NCI-H1092 treated with DMSO at 0.1 percent for 48 hours (cell line): ENCODE measurements around the gene ANKRD40CL.
"Not testable (repeated sequence)": the region's sequence is repeated elsewhere in the genome, so short reads cannot be mapped to it uniquely, and the experiment has no call there.

Source experiments
- DNase-seq: peaks from one replicate; lab custom pipeline; 2025; lab: John Stamatoyannopoulos, UW

Gene ANKRD40CL, protein sequence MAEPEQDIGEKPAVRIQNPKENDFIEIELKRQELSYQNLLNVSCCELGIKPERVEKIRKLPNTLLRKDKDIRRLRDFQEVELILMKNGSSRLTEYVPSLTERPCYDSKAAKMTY

GRCh38 chr17:50767446-50767845 is at the start of gene ANKRD40CL:
ANKRD40CL (minus strand) TSS chr17:50767518; CDS start chr17:50766913, 605 bp downstream.
- no peak for DNase-seq

GRCh38 chr17:50816271-50816670 is 49.0 kb upstream of the ANKRD40CL start:
- no peak for DNase-seq

GRCh38 chr17:50815400-50815799 is 48.1 kb upstream of the ANKRD40CL start:
- DNase-seq = no peak

DNA sequence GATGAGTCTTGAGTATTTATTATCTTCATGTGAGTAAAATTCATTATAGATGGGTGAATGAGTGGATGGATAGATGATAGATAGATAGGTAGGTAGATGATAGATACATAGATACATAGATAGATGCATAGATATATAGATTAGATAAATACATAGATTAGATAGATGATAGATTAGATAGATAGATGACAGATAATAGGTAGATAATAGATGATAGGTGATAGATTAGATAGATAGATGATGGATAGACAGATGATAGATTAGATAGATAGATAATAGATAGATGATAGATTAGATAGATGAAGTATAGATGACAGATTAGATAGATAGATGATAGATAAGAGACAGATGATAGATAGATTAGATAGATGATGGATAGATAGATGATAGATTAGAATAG is 46.3 kb upstream of the ANKRD40CL start:
- DNase-seq = no peak

DNA sequence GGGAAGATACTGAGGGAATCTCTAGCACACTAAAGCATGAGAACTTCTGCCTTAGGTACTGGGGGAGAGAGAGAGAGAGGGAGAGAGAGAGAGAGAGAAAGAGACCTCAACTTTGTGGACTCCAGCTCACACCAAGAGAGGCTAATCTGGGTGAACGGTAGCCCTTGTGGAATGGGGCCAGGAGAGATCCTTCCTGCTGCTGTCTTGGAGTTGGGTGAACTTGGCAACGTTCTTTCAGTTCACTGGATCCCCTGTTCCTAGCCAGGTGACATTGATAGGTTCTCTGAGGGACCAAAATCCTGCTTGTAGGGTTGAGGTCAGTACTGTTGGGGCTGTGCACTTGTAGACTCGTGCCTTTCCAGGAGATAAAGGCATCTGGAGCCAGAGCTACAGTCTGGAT is 41.6 kb upstream of the ANKRD40CL start:
- no peak for DNase-seq

DNA sequence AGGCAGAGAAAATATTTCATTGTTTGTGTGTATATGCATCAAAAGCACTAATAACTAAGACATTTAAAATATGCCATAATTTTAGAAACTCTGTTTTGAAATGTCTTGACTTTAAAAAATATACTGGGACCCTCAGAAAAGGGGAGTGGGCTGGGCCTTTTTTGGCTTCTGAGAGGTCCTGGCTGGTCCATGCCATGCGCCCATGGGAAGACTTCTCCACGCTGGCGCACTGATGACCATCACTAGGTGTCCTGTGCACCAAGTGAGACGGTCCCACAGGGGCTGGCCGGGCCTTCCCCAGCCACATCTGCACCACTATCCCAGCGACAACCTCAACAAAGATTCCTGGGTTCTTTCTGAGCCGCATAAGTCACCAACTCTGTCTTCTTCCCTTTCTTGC is 41.1 kb upstream of the ANKRD40CL start:
- DNase-seq = no peak

DNA sequence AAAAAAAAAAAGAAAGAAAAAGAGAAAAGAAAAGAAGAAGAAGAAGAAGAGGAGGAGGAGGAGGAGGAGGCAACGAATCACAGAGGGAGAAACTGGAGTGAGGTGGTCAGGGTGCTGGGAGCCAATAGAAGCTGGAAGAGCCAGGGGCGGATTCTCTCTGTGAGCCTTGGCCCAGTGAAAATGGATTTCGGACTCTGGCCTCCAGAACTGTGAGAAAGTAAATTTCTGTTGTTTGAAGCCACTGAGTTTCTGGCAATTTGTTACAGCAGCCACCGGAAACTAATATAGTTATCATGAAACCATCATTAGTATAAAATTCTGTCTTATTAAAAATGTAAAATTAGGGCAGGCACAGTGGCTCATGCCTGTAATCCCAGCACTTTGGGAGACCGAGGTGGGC is 40.4 kb upstream of the ANKRD40CL start:
- no peak for DNase-seq

DNA sequence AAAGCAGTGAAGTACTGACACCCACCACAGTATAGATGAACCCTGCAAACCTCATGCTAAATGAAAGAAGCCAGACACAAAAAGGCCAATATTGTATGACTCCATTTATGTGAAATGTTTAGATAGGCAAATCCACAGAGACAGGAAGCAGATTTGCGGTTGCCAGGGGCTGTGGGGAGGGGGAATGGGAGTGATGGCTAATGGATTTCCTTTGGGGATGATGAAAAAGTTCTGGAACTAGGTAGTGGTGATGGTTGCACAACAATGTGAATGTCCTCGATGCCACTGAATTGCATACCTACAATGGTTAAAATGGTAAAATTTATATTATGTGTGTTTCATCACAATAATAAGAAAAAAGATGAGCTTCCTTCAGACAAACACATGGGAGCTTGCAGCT is 39.7 kb upstream of the ANKRD40CL start:
- no peak for DNase-seq

- peak; percentile 28 for DNase-seq
Observed at GRCh38 chr17:50806141-50806643, 38.9 kb upstream of the ANKRD40CL start.

- no peak for DNase-seq
Observed at GRCh38 chr17:50805486-50805885, 38.2 kb upstream of the ANKRD40CL start.

DNA sequence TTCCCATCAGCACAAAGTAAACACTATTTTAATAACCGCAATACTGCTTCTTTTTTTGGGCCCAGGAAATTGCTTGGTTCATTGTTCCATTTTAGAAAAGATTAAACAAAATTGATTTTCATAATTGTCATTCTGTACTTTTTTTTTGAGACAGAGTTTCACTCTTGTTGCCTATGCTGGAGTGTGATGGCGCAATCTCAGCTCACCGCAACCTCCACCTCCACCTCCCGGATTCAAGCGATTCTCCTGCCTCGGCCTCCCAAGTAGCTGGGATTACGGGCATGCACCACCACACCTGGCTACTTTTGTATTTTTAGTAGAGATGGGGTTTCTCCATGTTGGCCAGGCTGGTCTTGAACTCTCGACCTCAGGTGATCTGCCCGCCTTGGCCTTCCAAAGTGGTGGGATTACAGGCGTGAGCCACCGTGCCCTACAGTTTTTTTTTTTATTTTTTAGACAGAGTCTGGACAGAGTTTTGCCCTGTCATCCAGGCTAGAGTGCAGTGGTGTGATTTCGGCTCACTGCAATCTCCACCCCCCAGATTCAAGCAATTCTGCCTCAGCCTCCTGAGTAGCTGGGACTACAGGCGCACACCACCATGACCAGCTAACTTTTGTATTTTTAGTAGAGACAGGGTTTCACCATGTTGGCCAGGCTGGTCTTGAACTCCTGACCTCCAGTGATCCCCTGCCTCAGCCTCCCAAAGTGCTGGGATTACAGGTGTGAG is 37.6 kb upstream of the ANKRD40CL start:
- not testable (repeated sequence) for DNase-seq

GRCh38 chr17:50803676-50804075 is 36.4 kb upstream of the ANKRD40CL start:
- no peak for DNase-seq

DNA sequence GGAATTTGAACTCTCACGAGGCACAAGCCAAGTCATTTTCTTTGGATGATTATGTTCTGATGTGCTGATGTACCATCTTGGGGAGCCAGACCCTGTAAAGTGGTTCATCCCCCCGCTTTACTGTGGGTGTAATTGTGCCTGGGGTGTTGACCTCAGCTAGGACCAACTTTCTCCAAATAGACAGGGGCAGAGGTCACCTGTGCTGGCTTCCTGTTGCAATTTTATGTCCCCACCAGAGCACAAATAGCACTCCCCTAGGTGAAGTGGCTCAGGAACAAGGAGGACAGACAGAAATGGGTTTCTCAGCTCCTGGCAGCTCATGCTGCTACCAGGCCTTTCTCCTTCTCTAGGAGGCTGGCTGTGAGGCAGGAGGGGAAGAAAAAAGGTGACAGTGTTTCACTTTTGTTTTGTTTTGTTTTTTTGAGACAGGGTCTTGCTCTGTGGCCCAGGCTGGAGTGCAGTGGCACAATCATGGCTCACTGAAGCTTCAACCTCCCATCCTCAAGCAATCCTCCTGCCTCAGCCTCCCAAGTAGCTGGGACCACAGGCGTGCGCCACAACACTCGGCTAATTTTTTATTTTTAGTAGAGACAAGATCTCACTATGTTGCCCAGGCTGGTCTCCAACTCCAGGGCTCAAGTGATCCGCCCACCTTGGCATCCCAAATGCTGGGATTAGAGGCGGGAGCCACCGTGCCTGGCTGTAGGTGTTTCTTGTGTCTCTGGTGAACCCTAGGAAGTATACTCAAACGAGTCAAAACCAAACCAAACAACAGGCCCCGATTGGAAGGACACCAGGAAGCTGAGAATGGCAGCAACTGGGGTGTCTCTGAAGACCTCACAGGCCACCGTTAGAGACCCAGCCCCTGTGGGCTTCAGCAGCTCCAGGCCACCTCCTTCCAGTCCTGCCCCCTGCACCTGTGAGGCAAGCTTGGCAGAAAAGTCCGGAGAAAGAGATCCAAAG is 35.6 kb upstream of the ANKRD40CL start:
- no peak for DNase-seq

GRCh38 chr17:50800196-50800700 is 32.9 kb upstream of the ANKRD40CL start:
- no peak for DNase-seq

DNA sequence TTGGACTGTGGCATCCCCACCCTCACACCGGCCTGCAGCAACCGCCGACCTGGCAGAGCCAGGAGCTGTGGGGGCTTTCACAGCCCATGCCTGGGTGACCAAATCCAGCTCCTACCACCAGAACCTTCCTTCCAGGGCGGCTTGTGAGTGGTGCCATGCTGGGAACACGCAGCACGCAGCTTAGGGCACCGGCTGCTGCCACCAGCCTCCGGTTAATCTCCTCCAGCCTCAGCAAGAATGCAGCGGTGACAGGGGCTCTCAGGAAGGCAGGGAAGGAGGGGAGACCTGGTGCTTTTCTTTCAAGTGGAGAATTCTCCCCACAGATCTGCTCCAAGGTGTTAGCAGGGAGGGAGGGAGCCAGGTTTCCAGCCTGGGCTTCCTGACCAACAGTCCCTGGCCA is 32.3 kb upstream of the ANKRD40CL start:
- DNase-seq = no peak

DNA sequence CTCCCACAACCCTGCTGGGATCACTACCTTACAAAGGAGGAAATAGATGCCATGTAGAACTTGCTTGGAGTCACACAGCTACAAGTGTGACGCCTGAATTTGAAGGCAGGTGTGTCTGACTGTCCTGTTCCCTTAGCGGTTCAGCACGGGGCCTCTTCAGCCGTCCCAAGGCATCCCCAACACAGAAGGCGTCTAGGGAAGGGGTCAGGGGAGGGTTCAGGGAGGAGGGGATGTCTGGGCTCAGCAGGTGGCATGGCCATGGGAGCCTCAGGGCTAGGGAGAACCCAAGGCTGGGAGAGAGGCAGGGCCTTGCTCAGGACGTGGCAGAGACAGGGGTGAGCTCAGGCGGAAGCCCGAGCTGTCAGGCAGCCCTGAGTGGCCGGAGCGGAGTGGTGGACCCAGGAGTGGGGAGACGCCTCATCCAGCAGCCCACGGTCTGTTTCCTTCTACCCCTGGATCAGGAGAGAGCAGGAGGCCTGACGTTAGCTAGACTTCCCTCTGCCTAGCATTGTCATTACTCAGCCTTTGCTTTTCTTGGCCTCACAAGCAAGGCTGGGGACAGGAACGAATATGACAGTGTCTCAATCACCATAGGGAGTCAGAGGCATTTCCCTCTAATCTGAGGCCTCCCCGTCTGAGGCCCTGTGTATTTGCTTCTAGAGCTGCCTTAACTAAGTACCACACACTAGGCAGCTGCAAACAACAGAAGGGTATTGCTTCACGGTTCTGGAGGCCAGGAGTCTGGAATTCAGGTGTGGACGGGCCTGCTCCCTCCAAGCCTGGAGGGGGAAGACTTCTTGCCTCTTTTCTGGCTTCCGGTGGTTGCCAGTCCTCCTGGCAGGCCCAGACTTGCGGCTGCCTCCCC is 31.3 kb upstream of the ANKRD40CL start:
- DNase-seq = no peak

DNA sequence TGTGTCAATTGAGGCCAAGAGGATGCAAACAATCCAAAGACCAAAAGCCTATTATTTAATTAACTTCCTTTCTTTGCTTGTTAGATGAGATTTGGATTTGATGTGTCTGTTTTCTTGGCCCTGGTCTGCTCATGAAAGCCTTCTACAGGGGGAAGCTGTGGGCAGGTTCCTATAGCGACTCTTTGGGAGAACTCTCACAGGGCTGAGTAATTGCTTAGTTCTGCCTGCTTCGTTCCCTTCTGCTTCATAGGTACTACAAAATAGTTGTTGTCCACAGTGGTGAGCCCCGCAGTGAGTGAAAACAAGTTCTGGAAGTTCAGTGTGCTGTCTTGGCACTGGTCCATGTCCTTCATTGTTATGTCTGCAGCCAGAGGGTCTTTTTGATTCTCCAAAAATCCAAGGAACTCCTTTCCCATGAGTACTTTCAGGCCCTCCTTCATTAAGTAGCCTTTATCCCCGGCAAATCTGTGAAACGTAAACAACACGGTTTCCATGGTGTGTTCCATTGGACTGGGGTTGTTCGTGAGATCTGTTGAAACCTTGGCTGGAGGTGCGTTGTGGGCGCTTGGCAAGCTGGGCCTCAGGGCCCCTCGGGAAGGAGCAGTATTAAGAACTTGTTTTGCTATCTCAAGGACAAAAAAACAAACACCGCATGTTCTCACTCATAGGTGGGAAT is 30.0 kb upstream of the ANKRD40CL start:
- no peak for DNase-seq

- DNase-seq = no peak
Observed at GRCh38 chr17:50794361-50794760, 27.0 kb upstream of the ANKRD40CL start.

DNA sequence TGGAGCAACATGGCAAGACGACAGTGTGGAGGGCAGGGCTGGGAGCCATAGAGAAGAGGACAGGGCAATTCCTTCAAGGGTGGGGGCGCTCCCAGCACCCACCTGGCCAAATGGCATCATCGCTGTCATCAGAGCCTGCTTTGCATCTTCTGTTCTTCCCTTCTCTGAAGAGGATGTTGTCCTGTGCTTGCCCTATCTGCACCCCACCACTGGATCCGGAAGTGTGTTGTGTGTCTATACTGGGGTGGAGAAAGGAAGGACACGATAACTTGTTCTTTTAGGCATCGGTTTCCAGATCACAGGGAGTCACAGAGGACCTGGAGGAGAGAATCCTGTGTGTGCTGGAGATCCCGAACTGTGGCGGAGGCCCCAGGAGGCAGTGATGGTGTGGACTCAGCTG is 25.7 kb upstream of the ANKRD40CL start:
- DNase-seq = no peak

DNA sequence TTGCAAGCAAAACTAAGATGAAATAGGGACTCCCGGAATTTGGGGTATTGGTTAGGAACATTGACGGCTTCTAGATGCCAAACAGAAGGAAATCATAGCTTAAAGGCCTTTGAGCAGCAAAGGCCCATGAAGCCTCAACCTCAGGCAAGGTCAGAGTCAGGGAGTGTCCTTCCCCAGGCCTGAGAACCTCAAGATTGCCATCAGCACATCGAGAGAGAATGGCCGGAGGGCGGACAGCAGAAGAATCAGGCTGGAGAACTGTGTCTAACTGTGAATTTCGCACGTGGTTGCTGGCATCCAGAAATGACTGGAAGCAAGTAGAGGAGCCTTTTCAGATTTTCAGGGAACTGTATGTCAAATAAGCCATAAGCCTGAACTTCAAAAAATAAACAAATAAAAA is 24.8 kb upstream of the ANKRD40CL start:
- no peak for DNase-seq

DNA sequence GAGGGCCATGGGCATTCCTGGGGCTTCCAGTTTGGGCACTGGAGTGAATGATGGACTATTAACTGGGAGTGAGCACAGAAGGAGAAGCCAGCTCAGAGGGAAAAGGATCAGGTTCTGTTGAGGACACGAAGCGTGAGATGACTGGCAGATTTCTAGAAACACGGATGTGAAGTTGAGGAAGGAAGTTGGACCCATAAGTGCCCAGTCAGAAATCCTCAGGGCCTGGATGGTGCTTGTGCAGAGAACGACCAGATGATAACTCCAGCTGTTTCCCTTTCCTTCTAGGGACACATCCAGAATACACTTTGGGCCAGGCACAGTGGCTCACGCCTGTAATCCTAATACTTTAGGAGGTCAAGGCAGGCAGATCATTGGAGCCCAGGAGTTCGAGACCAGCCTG is 23.3 kb upstream of the ANKRD40CL start:
- no peak for DNase-seq
